Measurements from ENCODE around the gene SPTA1. TPM values are rescaled to one million over a fixed set of nuclear protein-coding genes. Genes with fewer than 3 reads are reported as not detected.

Gene SPTA1
- total and polyA plus RNA-seq, 2 of the 8 experiments (the other 6 are each of a cell fraction or from before 2014, with no cell fraction given), result not detected

DNA sequence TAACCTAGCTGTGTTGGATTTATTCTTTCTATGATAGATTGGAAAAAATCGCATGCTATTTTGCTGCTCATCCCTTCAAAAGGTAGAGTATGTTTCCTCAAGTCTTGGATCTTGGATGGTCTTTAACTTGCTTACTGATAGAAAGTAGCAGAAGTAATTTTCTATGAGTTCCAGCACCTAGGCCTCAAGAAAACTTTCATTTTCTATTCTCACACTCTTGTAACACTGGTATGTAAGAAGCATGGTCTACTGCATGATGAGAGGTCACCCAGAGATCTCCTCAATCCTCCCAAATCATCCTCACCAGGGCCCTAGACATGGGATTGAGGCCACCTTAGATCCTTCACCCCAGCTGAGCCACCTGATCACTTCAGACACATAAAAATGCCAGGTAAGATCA, 7.2 kb downstream of the SPTA1 start:
- H2AFZ ChIP-seq (ENCODE audit: low read length), result no peak overlapping the region
- H3K36me3 ChIP-seq (ENCODE audit: control insufficient read depth in 2 of 4, insufficient read depth in 4 of 4, low read length in 3 of 4), result no peaks in the 10 kb centered on the region
- no peak overlapping the region for H2BK15ac ChIP-seq (ENCODE audit: low read length)
- POLR2A ChIA-PET (ENCODE audit: partially characterized antibody), result interaction anchor here (0.6 kb wide), 1 partner anchor 28 kb away, joined by 3 read pairs; no protein-coding TSS in a partner anchor
- H3K4me2 ChIP-seq (ENCODE audit: insufficient read depth in 1 of 2, low read depth in 2 of 2, low read length in 2 of 2), result no peak overlapping the region
- H3K4ac ChIP-seq (replicated peaks; ENCODE audit: insufficient read length, low read depth, low read length), result no peak overlapping the region
- H3K56ac ChIP-seq (replicated peaks; ENCODE audit: insufficient read length, low read depth, low read length), result no peak overlapping the region
- DNase-seq (ENCODE audit: low read depth in 1 of 2, low spot score in 2 of 2) (no peak), FAIRE-seq (no peak)
- H3K23ac ChIP-seq (ENCODE audit: insufficient read length), result no peak overlapping the region
- CTCF ChIA-PET (ENCODE audit: partially characterized antibody), result interaction anchor here (1.6 kb wide), 1 partner anchor 173 kb away, joined by 3 read pairs; no protein-coding TSS in a partner anchor
- H4K5ac ChIP-seq (ENCODE audit: insufficient read length, low read depth, low read length), result no peak overlapping the region
- H2AK5ac ChIP-seq (ENCODE audit: low read depth, low read length), result no peak overlapping the region
- 91% methylated on average over 1 of the region's 1 CpG; no CpG with 5 or more reads in 1 of the 2 experiments for WGBS, 2 experiments (ENCODE audit: extremely low coverage in 1 of 2, insufficient coverage in 1 of 2, insufficient read length in 1 of 2, insufficient replicate concordance in 2 of 2, low coverage in 1 of 2, low lambda C conversion rate in 2 of 2, missing lambda C conversion rate in 1 of 2)
- peaks cover 0 to 3% (median 0%) of the 10 kb centered on the region in 4 experiments; a peak in 1 of 7 replicates for H3K4me1 ChIP-seq (replicated peaks in 1 of 4; ENCODE audit: control insufficient read depth in 3 of 4, insufficient read depth in 4 of 4, low read length in 3 of 4)
- no peak overlapping the region for H2BK120ac ChIP-seq (replicated peaks; ENCODE audit: low read depth, low read length)
- H4K8ac ChIP-seq (ENCODE audit: extremely low read depth, insufficient read depth, low read length), result no peak overlapping the region
- H2BK20ac ChIP-seq (ENCODE audit: low read length), result no peak overlapping the region
- H3K14ac ChIP-seq (ENCODE audit: insufficient read length), result no peak overlapping the region
- no peaks in the 10 kb centered on the region for H3K9me3 ChIP-seq (ENCODE audit: insufficient read depth in 2 of 2, low read depth in 1 of 2, low read length in 1 of 2)
- no peaks in the 10 kb centered on the region for H3K79me2 ChIP-seq (ENCODE audit: control insufficient read depth in 1 of 2, insufficient read depth in 2 of 2, low read length in 2 of 2)
- H3K79me1 ChIP-seq (ENCODE audit: low read depth, low read length), result no peaks in the 10 kb centered on the region
- H4K91ac ChIP-seq (replicated peaks; ENCODE audit: insufficient read length, low read length), result no peak overlapping the region
- H3K23me2 ChIP-seq (ENCODE audit: low read depth, low read length), result no peaks in the 10 kb centered on the region
- H3K27ac ChIP-seq (ENCODE audit: low read depth, low read length), result no peak overlapping the region
- no peaks in the 10 kb centered on the region for H4K20me1 ChIP-seq (replicated peaks in 1 of 2; ENCODE audit: control insufficient read depth in 1 of 2, insufficient read depth in 2 of 2, low read length in 2 of 2)
- H3K27me3 ChIP-seq (replicated peaks in 1 of 4; ENCODE audit: control insufficient read depth in 3 of 4, extremely low read depth in 1 of 4, insufficient read depth in 3 of 4, low read length in 3 of 4), result no peaks in the 10 kb centered on the region
- no peak overlapping the region for H3K4me3 ChIP-seq (ENCODE audit: extremely low read depth in 1 of 4, insufficient read depth in 2 of 4, low read depth in 3 of 4, low read length in 4 of 4)
- no peak overlapping the region for H2BK12ac ChIP-seq (ENCODE audit: low read depth, low read length)
- no peak overlapping the region for H3K9ac ChIP-seq (replicated peaks in 1 of 4; ENCODE audit: extremely low read depth in 1 of 4, low read depth in 3 of 4, low read length in 3 of 4)
- H2BK5ac ChIP-seq (ENCODE audit: low read depth, low read length), result no peak overlapping the region
- no peak overlapping the region for H3K18ac ChIP-seq (ENCODE audit: extremely low read depth, low read length)
- no peak for TF ChIP-seq ZNF274 (IDR thresholded peaks at IDR 0.05; ENCODE audit: borderline replicate concordance, extremely low read depth, low read length)
- no peak for TF ChIP-seq SRF (IDR thresholded peaks at IDR 0.05; ENCODE audit: low read depth, low read length)
- TF ChIP-seq CHD2 (IDR thresholded peaks at IDR 0.05; ENCODE audit: low read length), result no peak
- no peak for TF ChIP-seq E2F6 (IDR thresholded peaks at IDR 0.05)
- TF ChIP-seq GTF2F1 (IDR thresholded peaks at IDR 0.05; ENCODE audit: borderline replicate concordance, low read depth, low read length), result no peak
- TF ChIP-seq BCL11A (IDR thresholded peaks at IDR 0.05; ENCODE audit: low read depth in 2 of 2, low read length in 2 of 2), result no peak
- TF ChIP-seq SIN3A (conservative IDR thresholded peaks at IDR 0.05 in 1 of 2, IDR thresholded peaks at IDR 0.05 in 1 of 2; ENCODE audit: low read depth in 1 of 2, low read length in 2 of 2), result no peak
- no peak for TF ChIP-seq MAX (IDR thresholded peaks at IDR 0.05)
- TF ChIP-seq FOSL1 (IDR thresholded peaks at IDR 0.05; ENCODE audit: insufficient read depth, low read depth, low read length), result no peak
- no peak for TF ChIP-seq TEAD4 (IDR thresholded peaks at IDR 0.05; ENCODE audit: low read depth, low read length)
- TF ChIP-seq GABPA (IDR thresholded peaks at IDR 0.05; ENCODE audit: borderline replicate concordance, insufficient read depth, low read length), result no peak
- no peak for TF ChIP-seq SP2 (IDR thresholded peaks at IDR 0.05; ENCODE audit: low read length)
- TF ChIP-seq SAP30 (IDR thresholded peaks at IDR 0.05; ENCODE audit: insufficient read depth, insufficient replicate concordance, low read length), result no peak
